Measurements from ENCODE around the gene AKT2.
"Not testable (repeated sequence)": the region's sequence is repeated elsewhere in the genome, so short reads cannot be mapped to it uniquely, and the experiment has no call there.

The AKT2 gene

DNA sequence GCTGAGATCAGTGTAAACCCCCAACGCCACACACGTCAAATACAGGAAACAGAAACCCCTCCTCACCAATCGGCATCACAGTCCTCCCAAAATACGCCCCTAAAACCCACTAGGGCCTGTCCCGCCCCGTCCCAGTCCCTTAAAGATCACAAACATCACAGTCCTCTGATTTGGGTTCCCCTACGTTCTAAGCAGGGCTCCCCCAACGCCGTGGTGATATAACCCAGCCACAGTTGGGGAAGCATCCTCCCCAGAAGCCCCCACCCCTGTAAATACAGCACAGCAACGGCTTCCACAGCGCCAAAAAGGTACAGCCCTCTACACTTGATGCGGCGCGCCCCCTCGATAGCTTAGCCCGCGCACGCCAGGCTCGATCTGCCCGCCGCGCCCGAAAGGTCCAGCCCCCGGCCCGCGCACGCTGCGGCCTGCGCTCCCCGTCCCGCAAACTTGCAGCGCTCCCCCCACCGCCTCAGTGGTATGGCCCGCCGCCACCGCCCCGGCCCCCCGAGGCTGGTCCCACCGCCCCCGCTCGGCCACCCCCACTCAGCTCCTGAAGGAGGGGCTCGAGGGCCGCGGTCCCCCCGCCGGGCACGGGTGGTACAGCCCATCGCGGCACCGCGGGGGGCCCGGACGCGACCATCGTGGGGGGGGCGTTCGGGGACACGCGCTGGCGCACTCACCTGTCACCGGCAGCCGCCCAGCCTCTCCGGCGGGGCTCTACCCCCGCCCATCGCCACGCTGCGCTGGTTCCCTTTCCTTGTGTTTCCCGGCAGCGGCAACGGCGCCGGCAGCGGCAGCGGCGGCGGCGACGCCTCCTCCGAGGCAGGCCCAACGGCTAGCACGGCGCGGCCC, at the start of gene AKT2:
Gene AKT2, minus strand, starts transcription at position 845 of the 852 bp plus-strand sequence. CDS start 20,078 bp downstream, outside the sequence.
- peak; percentile 47 for DNase-seq (ENCODE audit: low read depth)

GRCh38 chr19:40333083-40333482, 47.9 kb upstream of the AKT2 start:
- DNase-seq (ENCODE audit: low read depth), result not testable (repeated sequence)

DNA sequence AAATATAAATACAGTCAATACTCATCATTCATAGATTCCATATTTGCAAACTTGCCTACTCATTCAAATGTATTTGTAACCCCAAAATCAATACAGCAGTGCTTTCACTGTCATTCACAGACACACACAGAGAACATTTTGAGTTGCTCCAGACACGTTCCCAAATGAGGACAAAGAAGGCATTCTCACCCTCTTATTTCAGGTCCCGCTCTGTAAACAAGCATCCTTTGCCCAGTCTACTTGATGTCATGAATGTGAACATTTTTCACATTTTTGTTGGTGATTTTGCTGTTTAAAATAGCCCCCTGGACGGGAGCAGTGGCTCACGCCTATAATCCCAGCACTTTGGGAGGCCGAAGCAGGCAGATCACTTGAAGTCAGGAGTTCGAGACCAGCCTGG, 47.5 kb upstream of the AKT2 start:
- no peak for DNase-seq (ENCODE audit: low read depth)

DNA sequence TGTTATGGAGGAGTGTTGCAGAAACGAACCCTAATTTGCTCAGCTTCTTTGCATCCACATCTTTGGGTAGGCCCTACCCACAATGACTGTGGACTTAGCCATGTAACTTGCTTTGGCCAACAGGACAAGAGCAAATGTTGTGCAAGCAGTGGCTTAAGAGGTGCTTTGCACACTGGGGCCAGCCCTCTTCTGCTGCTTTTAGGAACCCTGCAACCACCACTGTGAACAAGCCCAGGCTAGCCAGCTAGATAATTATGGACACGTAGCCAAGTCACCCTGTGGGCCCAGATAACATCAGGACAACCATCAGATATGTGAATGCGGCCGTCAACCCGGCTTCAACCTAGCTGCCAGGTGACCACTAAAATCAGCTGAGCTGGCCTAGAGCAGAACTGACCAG, 45.9 kb upstream of the AKT2 start:
- DNase-seq (ENCODE audit: low read depth), result peak; percentile 31

GRCh38 chr19:40326201-40326600, 41.1 kb upstream of the AKT2 start:
- DNase-seq (ENCODE audit: low read depth), result no peak

DNA sequence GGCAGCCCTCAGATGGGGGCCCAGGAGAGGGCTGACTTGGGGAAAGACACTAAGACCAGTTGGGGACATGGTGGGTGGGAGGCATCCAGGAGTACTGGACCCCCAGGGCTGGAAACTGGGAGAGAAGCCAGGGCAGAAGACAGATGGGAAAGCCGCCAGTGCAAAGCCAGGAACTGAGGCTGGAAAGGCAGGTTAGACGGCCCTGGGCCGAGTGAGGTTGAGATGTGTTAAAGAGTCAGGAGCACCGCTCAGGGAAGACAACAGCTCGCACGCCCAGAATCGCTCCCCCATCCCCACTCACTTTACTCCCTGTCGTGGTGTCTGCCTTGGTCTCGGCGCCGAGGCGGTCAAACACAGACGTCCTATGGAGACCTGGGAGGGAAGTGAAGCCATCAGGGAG, 38.6 kb upstream of the AKT2 start:
- no peak for DNase-seq (ENCODE audit: low read depth)

- DNase-seq (ENCODE audit: low read depth), result no peak
Observed at GRCh38 chr19:40322951-40323615, 37.9 kb upstream of the AKT2 start.

DNA sequence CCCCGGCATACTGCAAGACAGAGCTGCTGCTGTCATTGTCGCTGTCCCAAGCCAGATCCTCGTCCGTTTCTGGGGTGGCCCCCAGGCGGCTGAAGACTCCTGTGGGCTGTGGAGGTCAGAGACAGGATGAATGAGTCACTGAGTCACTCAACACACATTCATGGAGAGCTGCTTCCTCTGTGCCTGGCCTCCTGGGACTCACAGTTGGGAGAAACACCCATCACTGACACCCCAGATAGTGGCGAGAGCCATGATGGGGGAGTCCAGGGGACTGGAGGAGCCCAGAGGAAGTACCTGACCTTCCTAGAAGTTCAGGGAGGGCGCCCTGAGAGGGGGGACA, 37.1 kb upstream of the AKT2 start:
- peak; percentile 48 for DNase-seq (ENCODE audit: low read depth)

DNA sequence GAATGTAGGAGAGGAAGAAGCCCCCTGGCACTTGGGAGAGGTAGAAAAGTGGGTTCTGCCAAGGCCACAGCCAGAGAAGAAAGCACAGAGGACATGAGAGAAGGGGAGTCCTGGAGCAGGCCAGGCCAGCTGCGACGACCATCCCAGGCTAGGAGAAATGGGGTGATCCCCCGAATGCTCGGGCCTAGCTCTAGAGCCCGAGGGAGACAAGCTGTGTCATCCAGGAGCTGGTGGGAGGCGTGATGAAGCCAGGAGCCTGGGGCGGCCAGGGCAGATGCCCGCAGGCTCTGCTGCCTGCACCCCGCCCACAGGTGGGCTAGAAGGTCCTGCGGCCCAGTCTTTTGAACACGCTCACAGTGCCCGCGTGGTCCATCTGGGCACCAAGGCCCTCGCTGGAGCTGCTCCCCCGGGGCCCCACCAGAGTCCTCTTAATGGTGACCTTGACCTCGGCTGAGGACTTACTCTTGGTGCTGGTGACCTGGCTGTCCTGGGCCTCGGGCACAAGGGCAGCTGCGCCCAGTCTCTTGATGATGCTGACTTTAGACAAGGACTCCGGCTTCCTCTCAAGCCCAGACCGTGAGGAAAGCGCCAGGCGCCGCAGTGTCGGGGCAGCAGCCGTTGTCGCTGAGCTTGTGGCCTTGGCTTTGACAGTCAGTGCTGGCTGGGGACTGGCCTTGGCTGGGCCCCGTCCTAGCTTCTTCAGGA, 36.6 kb upstream of the AKT2 start:
- DNase-seq (ENCODE audit: low read depth), result no peak

GRCh38 chr19:40321076-40321475, 35.9 kb upstream of the AKT2 start:
- no peak for DNase-seq (ENCODE audit: low read depth)

DNA sequence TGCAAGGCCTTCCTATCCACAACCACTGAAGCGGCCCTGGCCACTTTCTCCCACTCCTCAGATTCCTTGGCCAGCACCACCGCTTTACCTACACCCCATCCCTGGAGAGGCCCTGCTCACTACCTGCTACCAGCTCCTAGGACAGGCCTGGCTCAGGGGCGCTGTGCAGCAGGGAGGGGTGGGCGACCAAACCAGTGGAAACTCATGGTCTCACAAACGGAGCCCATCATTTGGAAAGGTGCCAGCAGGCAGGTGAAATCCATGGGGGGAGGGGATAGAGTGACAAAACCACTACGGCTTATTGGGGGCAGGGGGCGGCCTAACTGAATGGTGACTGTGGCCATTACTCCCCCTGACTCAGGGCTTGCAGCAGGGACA, 35.4 kb upstream of the AKT2 start:
- DNase-seq (ENCODE audit: low read depth), result no peak

GRCh38 chr19:40317338-40317737, 32.2 kb upstream of the AKT2 start:
- no peak for DNase-seq (ENCODE audit: low read depth)

DNA sequence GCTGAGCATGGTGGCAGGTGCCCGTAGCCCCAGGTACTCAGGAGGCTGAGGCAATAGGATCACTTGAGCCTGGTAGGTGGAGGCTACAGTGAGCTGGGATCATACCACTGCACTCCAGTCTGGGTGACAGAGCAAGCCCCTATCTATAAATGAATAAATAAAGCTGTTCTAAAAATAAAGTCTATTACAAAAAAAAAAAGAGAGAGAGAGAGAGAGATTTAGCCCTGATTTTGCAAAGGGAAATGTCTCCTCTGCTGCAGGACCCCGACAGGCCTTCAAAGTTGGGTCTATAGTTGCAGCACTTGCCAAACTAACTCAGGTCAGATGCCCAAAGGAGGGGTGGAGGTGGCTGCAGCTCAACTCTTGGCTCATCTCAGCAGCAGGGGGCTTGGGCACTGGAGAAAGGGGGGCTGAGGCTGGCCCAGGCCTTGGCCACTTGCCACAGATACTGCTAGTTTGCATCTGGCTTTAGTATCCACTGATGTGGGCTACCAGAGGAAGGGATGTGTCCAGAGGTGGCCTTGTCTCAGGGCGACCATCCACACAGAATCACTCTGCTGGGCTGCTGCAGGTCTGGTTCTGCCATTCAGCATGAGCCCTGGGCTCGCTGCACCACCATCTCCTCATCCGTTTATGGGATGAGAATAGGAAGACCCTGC, 30.8 kb upstream of the AKT2 start:
- DNase-seq (ENCODE audit: low read depth), result no peak

DNA sequence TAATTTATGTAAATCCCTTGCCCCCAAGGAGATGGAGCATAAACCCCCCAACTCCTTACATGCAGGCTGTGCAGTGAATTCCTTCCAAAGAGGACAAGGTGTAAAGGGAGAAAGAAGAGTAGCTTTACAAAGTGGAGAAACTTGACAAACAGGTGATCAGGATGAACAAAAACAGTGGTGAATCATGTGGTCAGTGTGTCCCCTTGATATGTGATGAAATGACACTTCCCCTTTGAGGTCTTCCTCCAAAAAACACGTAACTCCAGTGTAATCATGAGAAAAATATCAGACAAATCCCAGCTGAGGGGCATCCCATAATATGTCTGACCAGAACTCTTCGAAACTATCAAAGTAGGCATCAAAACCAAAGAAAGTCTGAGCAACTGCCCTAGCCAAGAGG, 29.5 kb upstream of the AKT2 start:
- no peak for DNase-seq (ENCODE audit: low read depth)

DNA sequence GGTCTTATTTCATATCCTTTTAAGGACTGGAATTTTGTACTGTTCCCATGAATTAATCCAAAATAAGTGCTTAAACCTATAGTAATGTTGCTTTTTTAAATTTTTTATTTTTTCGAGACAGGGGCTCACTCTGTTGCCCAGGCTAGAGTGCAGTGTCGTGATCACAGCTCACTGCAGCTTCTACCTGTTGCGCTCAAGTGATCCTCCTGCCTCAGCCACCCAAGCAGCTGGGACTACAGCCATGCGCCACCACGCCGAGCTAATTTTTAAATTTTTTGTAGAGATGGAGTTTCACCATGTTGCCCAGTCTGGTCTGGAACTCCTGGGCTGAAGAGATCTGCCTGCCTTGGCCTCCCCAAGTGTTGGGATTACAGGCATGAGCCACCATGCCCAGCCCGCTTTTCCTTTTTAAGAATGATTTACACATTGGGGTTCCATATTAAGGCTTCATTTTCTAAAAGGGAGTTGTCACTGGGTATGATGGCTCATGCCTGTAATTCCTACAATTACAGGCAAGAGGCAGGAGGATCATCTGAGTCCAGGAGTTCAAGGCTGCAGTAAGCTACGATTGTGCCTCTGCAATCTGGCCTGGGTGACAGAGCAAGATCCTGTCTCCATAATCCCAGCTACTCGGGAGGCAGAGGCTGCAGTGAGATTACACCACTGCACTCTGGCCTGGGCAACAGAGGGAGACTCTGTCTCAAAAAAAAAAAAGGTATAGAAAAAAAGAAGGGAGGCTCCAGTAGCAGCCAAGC, 28.3 kb upstream of the AKT2 start:
- DNase-seq (ENCODE audit: low read depth), result no peak

- DNase-seq (ENCODE audit: low read depth), result no peak
Observed at GRCh38 chr19:40312533-40312932, 27.4 kb upstream of the AKT2 start.

DNA sequence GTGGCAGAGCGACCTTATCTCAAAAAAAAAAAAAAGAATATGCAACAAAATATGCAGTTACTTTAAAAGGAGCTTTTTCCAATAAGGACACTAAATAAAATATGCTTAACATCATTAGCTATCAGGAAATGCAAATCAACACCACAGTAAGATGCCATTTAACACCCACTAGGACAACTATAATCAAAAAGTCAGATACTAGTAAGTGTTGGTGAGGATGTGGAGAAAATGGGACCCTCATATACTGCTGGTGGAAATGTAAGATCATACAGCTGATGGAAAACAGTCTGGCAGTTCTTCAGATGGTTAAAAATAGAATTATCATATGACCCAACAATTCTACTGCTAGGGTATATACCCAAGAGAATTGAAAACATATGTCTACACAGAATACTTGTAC, 24.5 kb upstream of the AKT2 start:
- DNase-seq (ENCODE audit: low read depth), result no peak

GRCh38 chr19:40305403-40305802, 20.3 kb upstream of the AKT2 start:
- DNase-seq (ENCODE audit: low read depth), result peak; percentile 91

DNA sequence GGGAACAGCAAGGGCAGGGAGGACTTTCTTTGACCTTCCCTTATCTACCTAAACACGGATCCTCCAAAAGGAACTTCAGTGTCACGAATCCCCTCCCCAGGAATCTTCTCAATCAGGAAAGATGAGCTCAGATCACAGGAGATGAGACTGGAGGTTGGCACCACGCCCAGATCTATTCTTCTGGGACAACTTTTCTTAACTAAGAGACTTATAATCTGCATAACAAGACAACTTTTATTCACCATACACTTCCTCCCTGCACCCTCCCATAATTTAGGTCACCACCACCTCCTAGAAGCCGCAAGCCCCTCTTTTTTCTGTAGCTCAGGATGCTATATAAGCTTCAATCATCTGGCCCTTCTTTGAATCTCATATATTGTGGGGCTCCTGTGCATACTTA, 19.2 kb upstream of the AKT2 start:
- no peak for DNase-seq (ENCODE audit: low read depth)

DNA sequence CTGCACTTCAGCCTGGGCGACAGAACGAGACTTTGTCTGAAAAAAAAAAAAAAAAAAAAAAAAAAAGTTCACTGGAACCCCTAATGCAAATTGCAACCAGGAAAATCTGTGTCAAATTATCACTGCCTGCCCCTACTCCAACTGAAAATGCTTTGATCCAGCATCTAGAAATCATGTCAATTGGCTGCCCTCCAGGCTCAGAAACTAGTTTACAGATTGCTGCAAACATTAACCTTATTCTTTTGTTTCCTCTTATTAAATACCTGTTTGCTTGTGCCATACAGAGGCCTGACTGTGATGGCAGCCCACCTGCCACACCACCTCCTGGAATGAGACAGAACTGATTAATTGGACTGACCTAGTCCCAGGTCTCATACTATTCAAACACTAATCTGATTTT, 18.6 kb upstream of the AKT2 start:
- DNase-seq (ENCODE audit: low read depth), result no peak

DNA sequence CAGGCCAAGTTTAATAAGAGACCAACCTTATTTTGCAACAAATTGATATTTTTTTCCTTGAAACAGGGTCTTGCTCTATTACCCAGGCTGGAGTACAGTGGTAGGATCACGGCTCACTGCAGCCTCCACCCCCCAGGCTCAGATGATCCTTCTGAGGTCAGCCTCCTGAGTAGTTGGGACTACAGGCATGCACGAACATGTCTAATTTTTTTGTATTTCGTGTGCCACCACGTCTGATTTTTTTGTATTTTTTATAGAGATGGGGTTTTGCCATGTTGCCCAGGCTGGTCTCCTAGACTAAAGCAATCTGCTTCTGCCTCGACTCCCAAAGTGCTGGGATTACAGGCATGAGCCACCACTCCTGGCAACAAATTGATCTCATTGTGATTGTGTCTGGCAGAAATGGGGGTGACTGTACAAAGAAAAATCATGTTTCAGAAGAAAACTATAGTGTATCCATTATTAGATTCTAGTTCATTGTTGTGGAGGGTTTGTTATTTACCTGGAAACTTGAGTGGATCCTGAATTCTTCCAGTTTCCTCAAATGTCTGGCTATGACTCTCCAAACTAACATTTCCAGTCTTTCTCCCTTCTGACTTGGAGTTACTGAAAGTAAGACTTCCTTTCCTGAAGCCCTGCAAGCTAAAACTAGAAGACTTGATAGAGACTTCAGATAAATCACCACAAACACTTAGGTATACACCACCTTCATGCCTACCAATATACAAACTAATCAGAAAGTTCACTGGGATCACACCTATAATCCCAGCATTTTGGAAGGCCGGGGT, 17.3 kb upstream of the AKT2 start:
- no peak for DNase-seq (ENCODE audit: low read depth)

All from iris pigment epithelial cell (primary cell).